AG09319 (cell line): ENCODE measurements around the gene C2CD4A.

Experiments
- DNase-seq: peaks from one replicate; pipeline ENCODE4 v3.0.0-alpha.2; 2010; ENCODE audit warnings: low read depth; ENCODE audit errors: extremely low read depth
- TF ChIP-seq, protein P1 (sequence below): IDR thresholded peaks from 2 replicates; pipeline ENCODE4 v1.5.1; 2011; ENCODE audit warnings: low read depth, mild to moderate bottlenecking, inconsistent platforms, low read length, moderate library complexity

C2CD4A gene

DNA sequence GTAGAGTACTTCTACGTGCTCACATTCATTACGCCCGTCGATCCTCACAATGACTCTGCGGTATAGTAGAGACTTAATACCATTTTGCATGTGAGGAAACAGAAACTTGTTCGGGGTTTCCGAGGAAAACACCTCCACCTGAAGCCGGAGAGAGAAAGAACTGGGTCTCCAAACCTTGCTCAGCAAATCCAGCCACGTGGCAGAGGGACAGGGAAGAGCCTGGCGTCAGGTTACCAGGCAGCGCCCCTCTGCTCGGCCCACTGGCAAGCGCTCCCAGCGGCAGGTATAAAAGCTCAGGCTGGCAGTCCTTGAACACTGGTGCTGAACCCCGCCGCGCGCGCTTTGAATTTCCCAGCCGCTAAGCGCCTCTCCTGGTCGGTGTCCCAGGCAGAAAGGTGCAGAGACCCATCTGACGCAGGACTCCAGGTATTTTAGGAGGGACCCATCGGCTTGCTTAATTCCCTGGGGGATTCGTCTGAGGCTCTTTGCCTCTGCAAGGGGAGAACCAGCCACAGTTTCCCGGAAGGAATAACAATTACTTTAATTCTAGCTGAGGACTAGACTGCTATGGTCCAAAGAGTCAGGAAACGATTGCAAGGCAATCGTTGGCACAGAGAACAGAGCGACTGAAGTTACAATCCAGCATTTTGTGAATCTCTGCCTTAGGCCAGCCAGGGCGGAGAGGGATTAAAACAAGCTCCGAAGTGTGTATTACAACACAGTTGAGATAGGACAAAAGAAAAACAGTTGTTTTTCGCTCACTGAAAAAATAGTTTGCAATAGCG, at the start of gene C2CD4A:
C2CD4A (plus strand) TSS at position 315 of the 785 bp plus-strand sequence. CDS start 637 bp downstream, outside the sequence.
- TF ChIP-seq, protein P1, sequence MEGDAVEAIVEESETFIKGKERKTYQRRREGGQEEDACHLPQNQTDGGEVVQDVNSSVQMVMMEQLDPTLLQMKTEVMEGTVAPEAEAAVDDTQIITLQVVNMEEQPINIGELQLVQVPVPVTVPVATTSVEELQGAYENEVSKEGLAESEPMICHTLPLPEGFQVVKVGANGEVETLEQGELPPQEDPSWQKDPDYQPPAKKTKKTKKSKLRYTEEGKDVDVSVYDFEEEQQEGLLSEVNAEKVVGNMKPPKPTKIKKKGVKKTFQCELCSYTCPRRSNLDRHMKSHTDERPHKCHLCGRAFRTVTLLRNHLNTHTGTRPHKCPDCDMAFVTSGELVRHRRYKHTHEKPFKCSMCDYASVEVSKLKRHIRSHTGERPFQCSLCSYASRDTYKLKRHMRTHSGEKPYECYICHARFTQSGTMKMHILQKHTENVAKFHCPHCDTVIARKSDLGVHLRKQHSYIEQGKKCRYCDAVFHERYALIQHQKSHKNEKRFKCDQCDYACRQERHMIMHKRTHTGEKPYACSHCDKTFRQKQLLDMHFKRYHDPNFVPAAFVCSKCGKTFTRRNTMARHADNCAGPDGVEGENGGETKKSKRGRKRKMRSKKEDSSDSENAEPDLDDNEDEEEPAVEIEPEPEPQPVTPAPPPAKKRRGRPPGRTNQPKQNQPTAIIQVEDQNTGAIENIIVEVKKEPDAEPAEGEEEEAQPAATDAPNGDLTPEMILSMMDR = no peak
- DNase-seq = no peak

- no peak for DNase-seq
- TF ChIP-seq, protein P1 = no peak
Observed at GRCh38 chr15:62020576-62021160, 46.1 kb upstream of the C2CD4A start.

GRCh38 chr15:62021991-62022600, 44.7 kb upstream of the C2CD4A start:
- TF ChIP-seq, protein P1 = no peak; the same call in none of the 2 replicates
- DNase-seq = no peak

- DNase-seq = no peak
- TF ChIP-seq, protein P1 = no peak
Observed at GRCh38 chr15:62026487-62027262, 40.1 kb upstream of the C2CD4A start.

DNA sequence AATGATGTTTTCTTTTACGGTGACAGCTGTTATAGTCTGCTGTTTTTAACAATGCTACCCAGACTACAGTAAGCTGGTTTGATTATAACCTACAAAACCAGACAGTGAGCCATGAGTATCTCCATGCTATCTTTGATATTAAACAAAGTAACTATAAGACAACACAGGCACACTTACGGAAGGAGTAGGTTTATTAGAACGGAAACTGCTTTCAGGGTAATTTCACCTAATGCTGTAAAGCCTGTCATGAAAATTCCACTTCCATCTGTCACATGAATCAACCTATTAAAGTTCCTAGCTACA, 39.6 kb upstream of the C2CD4A start:
- DNase-seq = no peak

DNA sequence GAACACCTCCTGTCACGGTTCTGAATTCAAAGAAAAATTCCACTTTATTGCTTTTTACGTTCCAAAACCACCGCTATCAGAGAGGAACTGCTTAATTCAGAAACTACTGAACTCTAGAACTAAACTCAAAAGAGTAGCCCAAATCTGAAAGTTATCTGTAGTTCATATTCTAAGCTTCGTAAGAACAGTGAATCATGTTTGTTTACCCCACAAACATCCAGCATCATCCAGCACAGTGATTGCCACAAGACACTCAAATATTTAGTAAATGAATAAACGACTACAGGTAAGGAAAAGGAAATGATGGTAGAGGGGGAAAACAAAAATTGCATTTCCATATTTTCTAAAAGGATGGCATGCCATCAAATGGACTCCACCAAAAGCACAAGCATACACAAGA, 38.9 kb upstream of the C2CD4A start:
- DNase-seq = no peak
- TF ChIP-seq, protein P1 = no peak

More for the DNA sequence above, 39.6 kb upstream of the C2CD4A start:
- TF ChIP-seq, protein P1 = no peak
